ENCODE measurements around the gene MAOA.

GRCh38 chrX:43716696-43717095 lies 60.6 kb downstream of the MAOA start:
- TF ChIP-seq CTCF (IDR thresholded peaks at IDR 0.05; ENCODE audit: insufficient read depth, low read length, poor library complexity, severe bottlenecking) = no peak
- no peak for TF ChIP-seq EZH2phosphoT487 (conservative IDR thresholded peaks at IDR 0.05; ENCODE audit: low read length)
